Measurements from ENCODE around the gene TMEM255B.

DNA sequence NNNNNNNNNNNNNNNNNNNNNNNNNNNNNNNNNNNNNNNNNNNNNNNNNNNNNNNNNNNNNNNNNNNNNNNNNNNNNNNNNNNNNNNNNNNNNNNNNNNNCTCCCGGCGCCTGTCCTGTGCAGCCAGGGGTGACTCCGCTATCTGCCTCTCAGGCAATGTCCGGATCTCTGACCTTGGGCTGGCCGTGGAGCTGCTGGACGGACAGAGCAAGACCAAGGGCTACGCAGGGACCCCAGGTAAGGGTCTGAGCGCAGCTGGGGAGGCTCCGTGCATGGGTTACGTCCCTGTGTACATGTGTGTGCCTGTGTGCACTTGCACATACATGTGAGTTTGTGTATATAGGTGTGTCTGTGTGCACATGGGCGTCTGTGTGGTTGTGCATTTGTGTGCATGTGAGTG lies 36.1 kb upstream of the TMEM255B start:
- TF ChIP-seq, protein P1, sequence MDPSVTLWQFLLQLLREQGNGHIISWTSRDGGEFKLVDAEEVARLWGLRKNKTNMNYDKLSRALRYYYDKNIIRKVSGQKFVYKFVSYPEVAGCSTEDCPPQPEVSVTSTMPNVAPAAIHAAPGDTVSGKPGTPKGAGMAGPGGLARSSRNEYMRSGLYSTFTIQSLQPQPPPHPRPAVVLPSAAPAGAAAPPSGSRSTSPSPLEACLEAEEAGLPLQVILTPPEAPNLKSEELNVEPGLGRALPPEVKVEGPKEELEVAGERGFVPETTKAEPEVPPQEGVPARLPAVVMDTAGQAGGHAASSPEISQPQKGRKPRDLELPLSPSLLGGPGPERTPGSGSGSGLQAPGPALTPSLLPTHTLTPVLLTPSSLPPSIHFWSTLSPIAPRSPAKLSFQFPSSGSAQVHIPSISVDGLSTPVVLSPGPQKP (IDR thresholded peaks at IDR 0.05; ENCODE audit: borderline replicate concordance, low read depth, low read length): no peak
- no peak for TF ChIP-seq CTCF (conservative IDR thresholded peaks at IDR 0.05; ENCODE audit: low read depth, low read length)
- TF ChIP-seq RCOR1 (IDR thresholded peaks at IDR 0.05; ENCODE audit: insufficient replicate concordance, low read length): no peak
- TF ChIP-seq NFE2L2 (IDR thresholded peaks at IDR 0.05; ENCODE audit: low read depth, low read length): no peak

Measured in IMR-90 (cell line).